Activated CD8-positive, alpha-beta memory T cell treated with anti-CD3 and anti-CD28 coated beads for 48 hours (primary cell): ENCODE results near the gene SERPINE3.

Experiments used
- DNase-seq, 3 experiments: peaks; one replicate each; pipeline ENCODE4 v3.0.0-alpha.2; 2020; ENCODE audit warnings: low read depth in 2 of 3, low spot score in 2 of 3

Gene SERPINE3

DNA sequence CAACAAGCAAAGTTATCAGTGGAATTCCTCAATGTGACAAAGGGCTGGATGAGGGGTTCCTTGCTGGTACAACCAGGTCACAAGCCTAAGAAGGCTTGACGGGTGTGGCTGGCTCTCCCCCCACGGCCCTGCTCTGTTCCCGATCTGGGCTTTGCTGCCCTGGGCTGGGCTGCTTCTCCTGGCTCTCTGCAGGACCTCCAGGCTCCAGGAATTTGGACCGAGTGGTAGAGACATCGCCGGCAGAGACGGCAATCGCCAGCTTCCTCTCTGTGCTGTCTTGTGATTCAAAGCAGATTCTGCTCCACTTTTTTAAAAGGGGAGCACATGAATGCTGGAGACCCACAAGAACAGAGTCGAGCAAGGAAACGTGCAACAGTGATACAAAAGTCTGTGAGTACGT is at the start of gene SERPINE3:
Gene SERPINE3 (plus strand): TSS at position 338 of the 400 bp plus-strand sequence. CDS start 1,401 bp downstream, outside the sequence.
- DNase-seq = no peak

DNA sequence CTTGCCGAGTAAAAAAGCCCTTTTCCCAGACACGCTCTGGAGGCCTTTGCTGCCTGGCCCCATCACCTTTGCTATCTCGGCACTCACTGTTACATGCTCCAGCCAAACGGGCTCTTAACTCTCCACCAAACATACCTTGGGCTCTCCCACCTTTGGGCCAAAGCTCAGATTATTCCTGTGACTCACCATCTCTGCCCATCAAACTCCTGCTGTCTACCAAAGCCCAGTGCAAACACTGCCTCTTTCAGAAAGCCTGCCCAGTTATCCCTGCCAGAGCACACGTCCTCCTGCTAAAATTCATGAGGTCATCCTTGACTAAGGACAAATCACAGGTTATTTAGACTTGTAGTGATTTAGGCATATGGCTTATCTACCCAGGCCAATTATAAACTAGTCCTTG is 48.1 kb upstream of the SERPINE3 start:
- no peak for DNase-seq

DNA sequence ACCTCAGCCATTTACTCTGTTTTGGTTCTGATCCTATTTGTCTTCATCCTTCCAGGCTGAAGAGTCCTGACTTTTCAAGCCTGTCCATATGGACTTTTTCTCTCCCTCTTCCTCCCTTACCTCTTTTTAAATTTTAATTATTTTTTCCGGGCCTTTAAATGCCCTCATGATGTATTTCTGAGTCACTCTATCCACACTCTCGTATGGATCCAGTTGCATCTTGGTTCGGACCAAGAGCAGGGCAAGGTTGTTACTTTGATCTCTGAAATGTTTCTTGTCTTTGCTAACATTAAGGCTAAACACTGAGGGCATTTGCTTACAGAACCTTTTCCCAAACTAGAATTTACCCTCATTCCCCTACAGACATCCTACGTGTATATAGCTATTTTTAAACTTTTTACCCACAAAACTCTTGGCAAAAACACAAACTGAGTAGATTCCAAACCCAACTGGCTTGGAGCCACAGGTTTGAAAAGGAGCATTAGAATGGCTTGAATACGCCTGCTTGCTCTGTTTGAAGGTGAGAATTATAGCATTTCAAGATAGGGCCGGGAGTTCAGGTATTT is 47.4 kb upstream of the SERPINE3 start:
- DNase-seq = no peak

DNA sequence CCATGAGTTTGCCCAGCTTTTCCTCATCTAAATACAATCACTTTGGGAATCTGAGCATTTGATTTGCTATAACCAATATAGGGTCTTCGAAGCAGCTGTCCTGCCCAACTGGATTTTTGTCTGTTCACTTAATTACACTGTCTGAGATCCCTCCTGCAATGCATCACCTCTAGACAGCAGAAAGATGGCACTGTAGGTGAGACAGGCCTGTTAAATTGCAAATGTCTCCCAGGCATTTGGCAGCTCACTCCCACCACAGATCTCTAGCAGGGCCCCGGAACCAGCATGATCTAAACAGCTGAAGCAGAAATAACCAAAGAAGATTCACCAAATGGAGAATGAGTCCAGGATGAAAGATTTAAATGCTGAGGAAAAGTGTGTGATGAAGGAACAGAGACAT is 41.9 kb upstream of the SERPINE3 start:
- no peak for DNase-seq

DNA sequence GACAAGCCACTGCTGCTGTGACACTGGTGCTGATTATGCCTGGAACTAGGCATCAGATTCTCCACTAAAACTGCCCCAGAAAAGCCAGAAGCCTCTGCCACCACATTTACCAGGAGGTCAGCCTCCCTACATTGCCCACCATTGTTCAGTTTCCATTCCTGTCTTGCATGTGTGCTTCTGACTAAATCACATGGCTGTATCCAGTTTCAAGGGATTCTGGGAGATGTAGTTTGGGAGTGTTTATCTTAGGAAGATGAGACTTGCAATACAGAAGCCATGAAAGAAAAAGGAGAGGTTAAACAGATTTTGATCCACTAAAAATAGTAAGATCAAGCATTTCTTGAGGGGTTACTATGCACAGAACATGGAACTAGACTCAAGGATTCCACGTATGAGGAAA is 40.7 kb upstream of the SERPINE3 start:
- DNase-seq = no peak

DNA sequence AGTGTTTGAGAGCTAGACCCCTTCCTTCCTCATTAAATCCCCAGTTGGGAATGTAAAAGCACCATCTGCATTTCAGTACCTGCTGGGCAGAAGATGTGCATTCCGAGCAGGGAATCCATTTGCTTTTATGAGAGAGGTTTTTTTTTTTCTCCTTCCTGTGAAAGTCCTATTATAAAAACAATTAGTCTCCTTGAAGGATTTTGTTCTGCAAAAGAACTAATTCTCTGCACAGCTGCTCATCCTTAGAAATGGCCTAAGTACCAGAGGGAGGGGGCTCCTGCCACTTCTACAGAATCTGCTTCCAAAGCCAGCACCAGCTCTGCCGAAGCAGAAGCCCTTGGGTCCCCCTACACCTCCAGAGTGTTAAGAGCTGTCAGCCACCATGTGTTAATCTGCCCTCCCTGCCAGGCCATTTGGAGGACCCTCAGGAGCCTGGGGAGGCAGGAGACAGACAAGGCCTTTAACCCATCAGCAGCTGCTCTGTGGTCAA is 36.4 kb upstream of the SERPINE3 start:
- no peak for DNase-seq

DNA sequence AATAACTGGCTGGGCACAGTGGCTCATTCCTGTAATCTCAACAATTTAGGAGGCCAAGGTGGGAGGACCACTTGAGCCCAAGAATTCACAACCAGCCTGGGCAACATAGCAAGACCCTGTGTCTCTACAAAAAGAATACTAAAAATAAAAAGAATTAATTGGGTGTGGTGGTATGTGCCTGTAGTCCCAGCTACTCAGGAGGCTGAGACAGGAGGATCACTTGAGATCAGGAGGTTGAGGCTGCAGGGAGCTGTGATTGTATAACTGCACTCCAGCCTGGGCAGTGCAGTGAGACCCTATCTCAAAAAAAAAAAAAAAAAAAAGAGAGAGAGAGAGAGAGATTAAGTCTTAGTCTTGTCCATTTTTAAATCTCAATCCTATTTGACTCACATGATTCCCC is 35.6 kb upstream of the SERPINE3 start:
- DNase-seq = no peak

DNA sequence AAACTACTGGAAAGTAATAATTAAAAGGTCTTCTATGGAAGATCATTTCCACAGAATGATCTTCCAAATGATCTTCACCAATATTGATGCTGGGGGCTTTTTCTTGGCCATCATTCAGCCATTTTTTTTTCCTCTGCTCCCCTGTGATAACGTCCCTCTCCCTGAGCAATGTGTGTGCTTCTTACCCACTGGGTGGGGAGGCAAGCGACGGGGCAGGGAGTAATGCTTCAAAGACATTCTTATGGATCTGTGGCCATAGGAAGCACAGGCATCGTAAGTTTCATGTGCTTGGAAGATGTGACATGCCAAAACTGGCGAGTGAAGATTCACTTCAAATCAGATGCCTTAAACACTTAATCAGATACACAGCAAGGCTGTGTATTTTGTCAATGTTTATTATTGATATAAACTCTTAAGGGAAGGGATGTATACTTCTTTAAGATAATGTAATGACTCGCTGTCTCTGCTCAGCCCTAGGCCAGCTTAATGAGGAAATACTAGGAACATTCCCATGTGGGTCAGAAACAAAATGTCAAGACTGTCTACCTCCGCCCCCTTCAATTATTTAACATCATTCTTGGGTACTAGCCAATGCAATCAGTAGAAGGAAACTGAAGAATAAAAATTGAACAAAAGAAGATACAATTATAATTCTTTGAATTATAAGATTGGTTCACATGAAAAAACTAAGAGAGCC is 34.1 kb upstream of the SERPINE3 start:
- no peak for DNase-seq

DNA sequence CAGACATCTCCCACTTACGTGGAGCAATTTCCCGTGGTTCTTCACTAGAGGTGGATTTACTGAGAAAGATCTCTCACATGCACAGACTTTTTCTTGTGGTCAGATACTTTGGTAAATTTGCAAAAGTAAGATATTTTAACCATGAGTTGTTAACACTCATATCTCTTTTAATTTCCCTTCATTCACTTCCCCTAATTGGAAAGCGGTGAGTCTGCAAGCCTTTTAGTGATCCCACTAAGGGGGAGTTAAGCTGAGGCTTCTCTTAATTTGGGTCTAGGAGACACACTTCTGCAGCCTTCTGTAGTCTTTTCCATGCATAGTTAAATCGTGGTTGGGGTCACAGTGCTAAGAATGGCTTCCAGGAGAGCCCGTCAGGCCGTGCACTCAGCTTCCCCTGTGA is 30.7 kb upstream of the SERPINE3 start:
- DNase-seq = no peak

DNA sequence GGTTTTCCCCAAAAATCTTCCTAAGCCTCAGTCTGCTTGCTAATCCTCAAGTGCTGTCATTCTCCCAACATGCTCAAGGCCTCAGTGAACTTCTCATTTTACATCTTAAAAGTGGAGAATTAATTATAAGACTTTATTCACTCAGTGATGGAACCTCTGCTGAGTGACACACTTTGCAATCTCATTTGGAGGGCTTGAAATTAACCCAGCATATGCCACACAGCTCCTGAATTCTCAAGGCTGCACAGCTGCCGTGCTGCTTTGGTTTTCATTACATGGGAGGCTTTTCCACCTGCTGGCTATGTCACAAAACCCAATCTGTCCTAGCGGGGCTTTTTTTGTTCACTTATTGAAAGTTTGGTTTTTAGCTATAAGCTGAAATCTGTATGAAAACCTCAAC is 28.3 kb upstream of the SERPINE3 start:
- no peak for DNase-seq

DNA sequence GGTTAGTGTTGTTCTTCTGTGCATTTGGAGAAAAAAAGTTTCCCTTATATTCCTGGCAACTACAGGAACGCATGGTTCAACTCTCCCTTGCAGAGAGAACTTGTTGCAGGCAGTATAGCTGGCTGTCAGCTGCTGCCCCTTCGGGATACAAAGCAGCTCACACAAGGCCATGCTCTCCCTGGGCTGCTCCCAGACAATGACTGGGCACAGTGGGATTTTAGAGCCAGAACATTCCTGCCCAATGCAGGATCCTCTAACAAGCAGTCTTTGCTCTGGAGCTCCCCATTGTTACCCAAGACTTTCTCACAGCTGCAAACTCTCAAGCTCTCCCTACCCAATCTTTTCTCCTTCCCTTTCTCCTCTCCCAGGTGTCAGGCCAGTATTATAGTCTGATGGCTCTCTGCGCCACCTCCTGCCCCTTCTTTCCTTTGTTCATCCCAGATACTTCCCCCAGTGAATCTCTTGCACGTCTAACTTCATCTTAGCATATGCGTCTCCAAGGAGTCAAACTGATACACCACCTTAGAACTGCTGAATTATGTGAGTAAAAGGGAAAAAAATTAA is 27.5 kb upstream of the SERPINE3 start:
- no peak for DNase-seq

DNA sequence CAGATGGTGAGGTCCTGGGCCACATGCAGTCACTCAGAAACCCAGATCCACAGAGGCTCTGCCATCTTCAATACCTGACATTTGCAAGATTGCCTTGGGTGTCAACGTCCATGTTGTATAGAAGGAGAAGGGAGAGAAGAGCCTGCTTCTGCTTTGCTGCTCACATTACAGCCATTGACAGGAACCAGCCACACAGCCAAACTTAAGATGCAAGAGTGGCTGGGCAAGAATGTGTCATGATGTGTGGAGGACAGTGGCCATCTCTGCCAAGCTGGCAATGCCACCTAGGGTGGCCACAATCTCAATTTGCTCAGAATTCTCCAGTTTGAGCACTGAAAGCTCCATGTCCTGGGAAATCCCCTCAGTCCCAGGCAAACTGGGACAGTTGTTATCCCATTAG is 25.9 kb upstream of the SERPINE3 start:
- DNase-seq = no peak

DNA sequence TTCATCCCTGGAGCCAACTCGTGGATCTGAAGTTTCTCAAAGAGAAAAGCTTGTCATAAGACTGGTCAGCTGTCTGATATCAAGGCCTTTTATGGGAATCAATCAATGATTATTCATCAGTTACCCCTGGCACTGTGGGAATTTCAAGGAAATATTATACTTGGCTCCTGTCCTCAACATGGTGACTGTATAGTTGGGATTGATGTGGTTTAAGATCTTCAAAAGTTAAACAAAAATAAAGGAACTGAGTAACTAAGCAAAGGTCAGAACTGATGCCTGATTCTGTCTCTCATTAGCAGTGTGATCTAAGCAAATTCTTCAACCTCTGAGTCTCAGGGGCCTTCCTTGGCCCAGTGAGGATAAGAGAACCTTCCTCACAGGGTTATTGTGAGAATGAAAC is 22.2 kb upstream of the SERPINE3 start:
- no peak for DNase-seq

DNA sequence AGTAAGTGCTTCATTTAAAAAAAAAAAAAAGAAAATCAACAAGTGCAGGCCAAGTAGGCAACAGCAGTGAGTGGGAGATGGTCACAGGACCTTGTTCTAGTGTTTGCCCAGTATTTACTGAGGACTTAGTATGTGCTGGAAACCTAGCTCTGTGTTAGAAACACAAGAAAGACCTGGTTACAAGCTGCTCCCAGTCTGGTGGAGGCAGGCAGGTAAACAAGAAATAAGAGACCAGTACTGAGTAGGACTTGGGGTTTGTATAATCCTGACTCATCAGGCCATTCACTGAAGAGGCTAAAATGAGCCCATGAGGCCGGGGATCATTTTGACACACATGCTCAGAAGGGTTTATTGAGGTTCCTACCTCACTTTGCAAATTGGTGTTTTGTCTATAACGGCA is 21.5 kb upstream of the SERPINE3 start:
- DNase-seq = no peak

DNA sequence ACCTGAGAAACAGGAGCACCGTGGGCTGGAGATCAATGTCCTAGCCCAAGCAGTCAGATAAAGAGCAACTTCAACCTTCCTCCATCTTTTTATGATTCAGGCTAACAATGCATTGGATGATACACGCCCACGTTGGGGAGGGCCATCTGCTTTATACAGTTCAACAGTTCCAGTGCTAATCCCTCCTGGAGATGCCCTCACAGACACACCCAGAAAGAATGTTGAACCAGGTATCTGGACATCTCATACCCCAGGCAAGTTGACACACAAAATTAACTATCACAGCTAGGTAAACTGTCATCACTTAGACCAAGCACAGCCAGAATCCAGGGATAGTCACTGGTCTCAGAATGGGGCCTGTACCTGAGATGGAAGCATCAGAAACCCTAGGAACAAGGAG is 20.6 kb upstream of the SERPINE3 start:
- no peak for DNase-seq

DNA sequence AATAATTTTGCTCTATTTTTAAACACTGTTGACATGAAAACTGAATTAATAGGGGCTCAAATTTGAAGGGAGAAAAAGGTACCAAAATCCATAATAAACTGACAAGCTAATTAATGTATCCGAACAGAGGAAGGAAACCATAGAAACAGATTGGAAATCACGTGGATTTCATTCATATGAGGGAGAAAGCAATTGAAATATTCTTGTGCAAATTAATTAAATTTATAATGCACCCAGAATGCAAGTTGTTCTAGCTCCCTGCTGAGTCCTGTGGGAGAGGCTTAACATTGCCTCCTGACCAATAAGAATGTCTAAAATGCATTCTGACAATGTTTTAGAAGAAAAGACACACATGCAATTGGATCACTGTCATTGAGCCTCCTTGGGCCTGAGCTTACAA is 17.7 kb upstream of the SERPINE3 start:
- DNase-seq = no peak

DNA sequence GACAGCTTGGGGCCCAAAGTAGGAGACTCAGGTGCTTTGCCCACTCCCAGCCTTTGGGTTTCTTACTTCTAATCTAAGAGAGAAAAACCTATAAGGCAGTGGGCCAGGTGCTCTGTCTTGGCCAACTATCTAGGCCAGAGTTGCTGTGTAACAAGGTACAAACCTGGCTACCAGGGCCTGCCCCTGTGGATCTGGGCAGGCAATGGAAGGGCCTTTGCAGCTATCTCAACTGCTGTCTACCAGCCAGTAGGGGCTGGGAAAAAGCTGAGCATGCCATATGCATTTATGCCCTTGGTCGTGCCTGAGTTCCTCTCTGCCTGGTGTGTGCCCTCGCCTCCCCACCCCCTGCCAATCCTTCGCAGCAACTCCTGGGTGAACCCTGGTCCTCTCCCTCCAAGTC is 16.7 kb upstream of the SERPINE3 start:
- DNase-seq = no peak

DNA sequence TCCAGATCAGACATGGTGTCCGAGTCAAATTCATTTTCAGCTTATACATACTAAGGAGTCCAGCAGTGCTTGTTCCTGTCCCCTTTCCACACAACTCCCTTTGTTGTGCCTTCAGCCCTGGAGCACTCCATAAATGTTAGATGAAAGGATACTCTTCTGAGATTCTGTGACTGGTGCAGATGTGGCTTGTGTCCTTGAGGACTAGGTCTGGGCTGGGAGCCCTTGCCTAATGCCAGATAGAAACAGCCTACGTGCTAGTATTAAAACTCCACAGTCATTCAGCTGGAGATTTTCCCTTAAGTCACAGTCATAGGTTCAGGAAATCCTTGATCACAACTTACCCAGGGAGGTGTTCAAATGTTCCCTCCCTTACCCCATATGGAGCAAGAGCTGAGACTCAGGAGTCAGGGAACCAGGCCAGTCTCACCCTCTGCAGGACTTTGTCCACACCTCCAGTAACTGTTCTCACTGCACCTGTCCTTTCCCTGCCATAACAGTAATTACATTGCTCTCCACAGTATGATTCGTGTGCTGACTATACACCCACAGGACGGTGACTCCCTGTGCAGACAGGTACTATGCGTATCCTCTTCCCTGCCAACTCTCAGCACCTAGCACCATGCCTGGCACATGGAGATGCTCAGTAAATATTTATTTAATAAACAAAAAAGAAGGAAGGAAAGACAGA is 15.5 kb upstream of the SERPINE3 start:
- no peak for DNase-seq

DNA sequence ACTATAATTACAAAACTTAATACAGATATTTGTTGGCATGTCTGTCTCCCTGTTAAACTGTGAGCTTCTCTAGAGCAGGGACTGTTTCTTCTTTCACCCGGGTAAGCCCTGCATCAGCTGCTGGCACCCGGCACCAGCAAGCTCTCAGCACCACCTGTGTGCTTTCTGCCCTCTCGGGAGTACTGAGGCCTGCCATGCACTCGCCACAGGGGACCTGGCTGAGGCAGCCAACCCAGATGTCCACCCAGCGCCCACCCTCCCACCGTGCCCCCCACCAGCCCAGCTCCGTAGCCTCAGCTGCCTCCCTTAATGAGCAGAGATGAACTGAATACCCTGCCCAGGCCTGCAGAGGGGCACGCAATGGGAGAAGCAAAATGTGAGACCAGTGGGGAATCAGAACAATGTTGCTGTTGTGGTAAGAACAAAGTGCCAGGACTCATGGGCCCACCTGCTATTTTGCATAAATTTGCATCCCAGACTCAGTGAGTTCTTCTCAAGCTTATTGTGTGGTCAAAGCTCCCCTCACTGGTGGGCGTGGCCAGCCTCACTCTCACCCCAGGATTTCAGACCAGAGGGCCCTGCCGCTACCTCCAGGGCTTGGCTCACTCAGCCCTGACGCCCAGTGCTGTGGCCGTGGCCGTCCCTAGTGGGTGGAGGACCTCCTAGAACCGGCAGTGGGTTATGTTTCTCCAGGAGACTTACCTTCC is 14.6 kb upstream of the SERPINE3 start:
- DNase-seq = no peak

DNA sequence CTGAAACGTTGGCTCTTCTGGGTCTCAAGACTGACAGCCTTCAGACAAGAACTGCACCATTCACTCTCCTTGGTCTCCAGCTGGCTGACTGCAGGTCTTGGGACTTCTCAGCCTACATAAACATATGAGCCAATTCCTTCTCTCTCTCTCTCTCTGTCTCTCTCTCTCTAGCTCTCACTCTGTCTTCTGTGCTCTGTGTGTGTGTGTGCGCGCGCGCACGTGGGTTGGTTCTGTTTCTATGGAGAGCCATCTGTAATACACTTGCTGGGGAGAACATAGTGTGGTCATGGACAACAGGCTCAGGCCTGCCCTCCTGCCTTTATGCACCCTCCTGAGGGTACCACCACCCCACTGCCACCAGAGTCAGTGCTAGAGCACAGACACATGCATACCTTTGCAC is 13.7 kb upstream of the SERPINE3 start:
- DNase-seq = no peak

DNA sequence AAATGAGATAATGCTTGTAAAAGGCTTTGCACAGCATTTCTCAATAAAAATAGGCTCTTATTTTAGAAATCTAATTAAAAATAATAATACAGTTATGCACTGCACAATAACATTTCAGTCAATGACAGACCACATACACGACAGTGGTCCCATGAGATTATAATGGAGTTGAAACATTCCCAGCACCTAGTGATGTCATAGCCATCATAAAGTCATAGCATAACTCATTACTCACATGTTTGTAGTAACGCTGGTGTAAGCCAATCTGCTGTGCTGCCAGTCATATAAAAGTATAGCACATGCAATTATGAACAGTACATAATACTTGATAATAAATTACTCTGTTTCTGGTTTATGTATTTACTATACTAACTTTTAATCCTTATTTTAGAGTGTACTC is 12.7 kb upstream of the SERPINE3 start:
- no peak for DNase-seq

DNA sequence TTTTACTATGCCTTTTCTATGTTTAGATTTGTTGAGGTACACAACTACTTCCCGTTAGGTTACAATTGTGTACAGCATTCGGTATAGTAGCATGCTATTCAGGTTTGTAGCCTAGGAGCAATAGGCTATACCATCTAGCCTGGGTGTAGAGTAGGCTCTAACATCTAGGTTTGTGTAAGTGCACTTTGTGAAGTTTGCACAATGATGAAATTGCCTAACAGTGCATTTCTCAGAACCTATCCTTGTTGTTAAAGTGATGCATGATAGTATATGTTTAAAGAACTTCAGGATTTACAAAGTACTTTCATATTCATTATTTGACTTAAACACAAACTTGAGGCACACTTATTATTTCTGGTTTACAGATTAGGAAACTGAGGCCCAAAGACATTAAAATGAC is 11.5 kb upstream of the SERPINE3 start:
- no peak for DNase-seq
